Hematopoietic multipotent progenitor cell treated with erythropoietin and hydrocortisone succinate and interleukin-3 and kit ligand, for 17 days (in vitro differentiated cells): Measurements from ENCODE around the gene SKA2.
"Not testable (repeated sequence)": the region's sequence is repeated elsewhere in the genome, so short reads cannot be mapped to it uniquely, and the experiment has no call there.

Experiments
- DNase-seq: peaks from one replicate; pipeline ENCODE4 v3.0.0-alpha.2; 2015; ENCODE audit warnings: low spot score

Gene SKA2, protein sequence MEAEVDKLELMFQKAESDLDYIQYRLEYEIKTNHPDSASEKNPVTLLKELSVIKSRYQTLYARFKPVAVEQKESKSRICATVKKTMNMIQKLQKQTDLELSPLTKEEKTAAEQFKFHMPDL

DNA sequence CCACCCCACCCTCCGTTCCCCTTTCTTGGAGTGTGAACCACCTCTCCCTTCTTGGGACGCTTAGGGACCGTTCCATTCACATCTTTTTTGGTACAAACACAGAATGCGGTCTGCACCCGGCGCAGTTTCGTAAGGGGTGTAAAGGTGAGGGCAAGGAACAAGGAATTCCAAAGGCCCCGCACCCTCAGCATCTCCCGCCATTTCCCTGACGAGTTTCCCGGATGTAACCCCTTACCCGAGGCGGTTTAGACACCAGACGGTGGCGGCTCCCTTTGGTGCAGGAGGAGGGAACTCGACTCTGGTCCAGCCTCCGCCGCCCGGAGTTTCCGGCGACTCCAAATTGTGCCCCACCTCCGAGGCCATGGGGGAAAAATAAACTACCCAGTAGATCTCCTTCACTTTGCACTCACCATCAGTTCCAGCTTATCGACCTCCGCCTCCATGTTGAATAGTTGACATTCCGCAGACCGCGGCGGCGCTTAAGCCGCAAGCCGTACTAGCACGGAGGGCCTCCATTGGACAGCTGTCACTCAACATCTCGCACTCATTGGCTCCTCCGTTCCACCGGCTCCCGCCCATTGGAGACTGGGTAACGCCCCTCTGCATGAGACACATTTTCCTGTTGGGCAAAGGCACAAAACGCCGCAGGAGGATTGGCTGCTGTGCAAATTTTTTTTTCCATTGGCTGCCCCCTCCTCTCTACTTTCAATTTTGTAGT lies at the start of gene SKA2:
Gene SKA2, minus strand, starts transcription at position 466 of the 718 bp plus-strand sequence. Its CDS starts 23 bp downstream, at position 443.
- DNase-seq = no peak

DNA sequence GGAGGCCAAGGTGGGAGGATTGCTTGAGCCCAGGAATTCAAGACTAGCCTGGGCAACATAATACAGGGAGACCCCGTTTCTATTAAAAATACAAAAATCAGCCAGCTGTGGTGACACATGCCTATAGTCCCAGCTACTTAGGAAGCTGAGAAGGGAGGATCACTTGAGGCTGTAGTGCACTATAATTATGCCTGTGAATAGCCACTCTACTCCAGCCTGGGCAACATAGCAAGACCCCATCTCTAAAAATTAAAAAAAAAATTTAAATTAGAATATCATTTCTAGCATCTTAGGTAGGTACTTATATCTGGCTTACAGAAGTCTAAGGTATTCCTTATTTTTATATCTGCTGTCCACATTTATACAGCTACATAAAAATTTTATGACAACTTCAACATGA lies 47.3 kb upstream of the SKA2 start:
- DNase-seq = no peak

DNA sequence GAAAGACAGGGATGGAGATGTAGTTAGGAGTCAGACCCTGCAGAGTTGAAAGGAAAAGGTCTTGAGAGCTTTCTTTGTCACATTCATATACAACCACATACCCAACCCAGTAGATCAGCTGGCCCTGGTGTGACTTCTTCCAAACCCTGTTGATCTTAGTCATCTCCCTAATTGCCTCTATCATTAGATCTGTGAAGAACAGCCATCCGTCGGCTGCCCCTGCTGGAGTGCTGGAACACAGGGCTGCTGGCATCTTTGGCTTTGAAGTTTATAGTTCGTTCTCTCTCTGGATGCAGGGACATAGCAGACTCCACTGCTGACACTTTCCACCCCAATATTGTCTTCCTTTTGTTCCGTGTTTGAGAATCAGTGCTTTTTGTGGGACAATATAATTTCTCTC lies 44.4 kb upstream of the SKA2 start:
- no peak for DNase-seq

DNA sequence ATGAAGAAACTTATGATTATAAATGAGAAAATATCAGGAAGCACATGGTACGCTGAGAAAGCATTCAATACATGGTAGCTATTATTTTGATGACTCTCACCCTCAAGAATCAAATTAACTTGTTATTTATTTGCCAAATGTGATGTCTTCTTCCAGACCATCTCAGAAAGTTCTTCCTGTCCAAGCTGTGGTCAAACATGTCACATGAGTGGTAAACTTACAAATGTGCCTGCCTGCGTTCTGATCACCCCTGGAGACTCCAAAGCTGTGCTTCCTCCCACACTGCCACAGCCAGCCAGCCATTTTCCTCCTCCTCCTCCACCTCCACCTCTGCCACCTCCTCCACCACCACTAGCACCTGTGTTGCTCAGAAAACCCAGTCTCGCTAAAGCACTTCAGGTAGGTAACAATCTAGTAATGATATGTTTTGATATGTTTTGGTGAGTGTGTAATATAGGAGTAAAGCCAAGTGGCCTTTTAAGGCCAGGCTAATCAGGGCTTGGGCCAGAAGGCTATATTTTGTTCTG lies 38.4 kb upstream of the SKA2 start:
- no peak for DNase-seq

DNA sequence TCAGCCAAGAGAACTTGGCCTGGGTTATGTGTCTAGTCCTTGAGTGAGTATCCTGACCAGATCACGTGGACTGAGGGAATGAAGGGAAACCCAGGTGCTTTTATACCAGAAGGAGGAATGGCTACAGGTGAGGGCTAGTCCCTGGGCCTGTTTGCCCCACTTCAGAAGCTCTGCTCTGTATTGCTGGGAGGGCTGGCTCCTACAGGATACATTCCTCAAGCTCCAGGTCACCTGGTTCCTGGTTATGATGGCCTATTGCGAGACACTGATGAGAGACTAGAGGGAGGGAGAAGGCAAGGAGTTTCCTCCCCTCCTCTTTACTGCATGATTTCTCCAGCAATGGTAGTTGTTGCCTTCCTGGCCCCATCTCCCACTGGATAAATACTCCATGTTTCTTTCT lies 35.8 kb upstream of the SKA2 start:
- no peak for DNase-seq

DNA sequence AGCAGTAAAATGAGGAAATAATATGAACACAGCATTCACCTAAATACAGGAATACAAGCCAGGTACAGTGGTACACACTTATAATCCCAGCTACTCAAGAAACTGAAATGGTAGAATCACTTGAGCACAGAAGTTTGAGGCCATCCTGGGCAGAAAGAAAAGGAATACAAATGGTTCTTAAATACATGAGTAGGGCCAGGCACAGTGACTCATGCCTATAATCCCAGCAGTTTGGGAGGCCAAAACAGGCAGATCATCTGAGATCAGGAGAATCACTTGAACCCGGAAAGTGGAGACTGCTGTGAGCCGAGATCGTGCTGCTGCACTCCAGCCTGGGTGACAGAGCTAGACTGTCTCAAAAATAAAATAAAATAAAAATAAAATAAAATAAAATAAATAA lies 31.9 kb upstream of the SKA2 start:
- DNase-seq = no peak

DNA sequence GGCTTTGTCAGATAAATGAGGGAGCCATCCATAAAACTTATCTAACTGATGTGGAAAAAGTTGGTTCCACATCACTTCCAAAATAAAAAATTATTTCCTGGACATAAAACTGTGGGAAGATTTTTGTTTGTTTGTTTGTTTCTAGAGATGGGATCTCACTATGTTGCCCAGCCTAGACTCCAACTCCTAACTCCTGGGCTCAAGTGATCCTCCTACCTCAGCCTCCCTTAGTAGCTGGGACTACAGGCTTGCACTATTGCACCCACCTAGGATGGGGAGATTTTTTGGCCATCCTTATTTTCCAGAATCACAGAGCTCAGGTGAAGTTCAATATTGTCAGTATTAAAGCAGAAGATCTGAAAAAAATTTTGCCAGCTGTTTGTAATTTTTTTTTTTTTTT lies 31.0 kb upstream of the SKA2 start:
- no peak for DNase-seq

DNA sequence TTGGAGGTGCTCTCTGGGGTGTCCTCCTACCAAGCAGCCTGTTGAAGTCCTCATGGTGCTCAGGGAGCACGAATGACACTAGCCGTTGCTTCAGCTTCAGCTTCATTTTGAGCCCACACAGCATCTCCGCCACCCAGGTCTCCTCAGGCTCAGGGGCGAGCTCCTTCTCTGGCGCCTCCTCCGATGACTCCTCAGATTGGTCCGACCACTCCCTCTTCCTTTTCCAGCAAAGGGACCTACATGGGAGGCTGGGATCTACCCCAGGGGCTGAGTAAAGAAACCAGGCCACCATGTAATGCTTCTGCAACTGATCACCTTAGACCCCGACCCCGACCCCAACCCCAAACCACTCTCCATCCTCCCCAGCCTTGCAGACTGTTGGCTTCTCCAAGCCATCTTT lies 26.5 kb upstream of the SKA2 start:
- no peak for DNase-seq

DNA sequence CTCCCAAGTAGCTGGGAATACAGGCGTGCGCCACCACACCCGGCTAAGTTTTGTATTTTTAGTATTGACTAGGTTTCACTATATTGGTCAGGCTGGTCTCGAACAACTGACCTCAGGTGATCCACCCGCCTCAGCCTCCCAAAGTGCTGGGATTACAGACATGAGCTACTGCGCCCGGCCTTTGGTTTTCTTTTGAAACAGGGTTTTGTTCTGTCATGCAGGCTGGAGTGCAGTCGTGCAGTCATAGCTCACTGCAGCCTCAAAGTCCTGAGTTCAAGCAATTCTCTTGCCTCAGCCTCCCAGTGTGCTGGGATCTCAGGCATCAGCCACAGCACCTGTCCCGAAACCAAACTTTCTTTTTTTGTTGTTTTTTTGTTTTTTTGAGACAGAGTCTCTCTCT lies 25.6 kb upstream of the SKA2 start:
- no peak for DNase-seq

DNA sequence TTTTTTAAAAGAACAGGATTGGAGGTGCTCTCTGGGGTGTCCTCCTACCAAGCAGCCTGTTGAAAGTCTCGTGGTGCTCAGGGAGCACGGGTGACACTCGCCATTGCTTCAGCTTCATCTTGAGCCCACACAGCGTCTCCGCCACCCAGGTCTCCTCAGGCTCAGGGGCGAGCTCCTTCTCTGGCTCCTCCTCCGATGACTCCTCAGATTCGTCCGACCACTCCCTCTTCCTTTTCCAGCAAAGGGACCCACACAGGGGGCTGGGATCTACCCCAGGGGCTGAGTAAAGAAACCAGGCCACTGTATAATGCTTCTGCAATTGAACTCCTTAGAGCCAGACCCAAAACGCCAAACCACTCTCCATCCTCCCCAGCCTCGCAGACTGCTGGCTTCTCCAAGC lies 24.6 kb upstream of the SKA2 start:
- not testable (repeated sequence) for DNase-seq

DNA sequence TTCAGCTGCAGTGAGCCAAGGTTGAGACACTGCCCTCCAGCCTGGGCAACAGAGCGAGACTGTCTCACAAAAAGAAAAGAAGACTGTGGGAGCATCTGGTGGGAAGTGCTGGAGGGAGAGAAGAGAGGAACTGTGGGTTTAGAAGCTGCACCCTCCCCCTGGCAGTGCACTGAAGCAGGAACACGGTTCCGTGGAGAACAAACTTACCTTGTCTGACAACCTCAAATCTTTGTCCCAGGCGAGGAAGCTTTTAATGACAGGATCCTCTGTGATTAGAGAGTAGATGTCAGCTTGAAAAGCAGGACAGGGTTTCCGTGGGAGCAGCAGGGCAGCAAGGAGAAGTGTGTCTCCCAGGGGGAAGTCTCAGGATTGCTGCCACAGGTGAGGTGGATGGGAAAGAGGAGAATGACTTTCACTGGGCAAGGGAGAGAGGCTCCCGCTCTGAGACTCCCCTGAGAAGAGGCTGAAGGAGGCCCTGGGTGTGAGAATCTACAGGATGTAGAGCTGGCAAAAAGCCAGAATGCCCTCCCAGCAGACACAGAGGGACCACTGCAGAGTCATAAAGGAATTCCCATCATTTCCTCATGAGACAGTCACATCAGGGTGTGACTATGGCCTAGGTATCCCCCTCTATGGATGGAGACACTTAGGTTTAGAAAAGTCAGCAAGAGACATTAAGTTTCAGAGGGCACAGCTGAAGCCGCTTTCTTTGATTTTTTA lies 23.4 kb upstream of the SKA2 start:
- no peak for DNase-seq

DNA sequence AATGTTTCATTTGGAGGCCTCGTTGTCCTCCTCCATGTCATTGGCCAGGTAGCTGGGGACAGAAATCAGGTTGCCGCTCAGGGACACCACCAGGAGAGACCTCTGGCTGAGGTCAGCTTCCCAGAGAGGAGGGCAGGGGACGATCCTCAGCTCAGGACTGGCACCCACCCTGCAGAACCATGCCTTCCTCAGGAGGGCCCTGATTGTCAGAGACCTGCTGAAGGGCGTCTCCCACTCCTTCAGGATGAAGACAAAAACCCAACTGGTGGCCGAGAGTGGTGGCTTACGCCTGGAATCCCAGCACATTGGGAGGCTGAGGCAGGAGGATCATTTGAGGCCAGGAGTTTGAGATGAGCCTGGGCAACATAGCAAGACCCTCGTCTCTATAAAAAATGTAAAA lies 20.1 kb upstream of the SKA2 start:
- DNase-seq = no peak

DNA sequence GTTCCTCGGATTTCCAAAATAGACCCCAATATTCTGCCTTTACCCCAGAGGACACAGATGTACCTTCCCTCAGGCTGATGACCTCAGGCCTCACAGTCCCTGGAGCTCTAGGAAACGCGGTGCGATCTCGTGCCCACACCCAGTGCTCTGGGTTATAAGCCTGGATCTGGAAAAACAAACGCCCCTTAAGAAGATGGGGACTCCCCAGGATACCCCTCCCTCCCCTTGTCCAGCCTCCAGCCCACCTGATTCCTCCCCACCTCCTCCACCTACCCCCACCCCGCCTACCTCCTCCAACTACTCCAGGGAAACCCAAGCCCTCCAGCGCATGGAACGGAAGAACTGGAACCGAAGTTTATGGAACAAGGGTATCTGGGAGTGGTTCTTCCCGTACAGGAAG lies 19.7 kb upstream of the SKA2 start:
- DNase-seq = no peak

DNA sequence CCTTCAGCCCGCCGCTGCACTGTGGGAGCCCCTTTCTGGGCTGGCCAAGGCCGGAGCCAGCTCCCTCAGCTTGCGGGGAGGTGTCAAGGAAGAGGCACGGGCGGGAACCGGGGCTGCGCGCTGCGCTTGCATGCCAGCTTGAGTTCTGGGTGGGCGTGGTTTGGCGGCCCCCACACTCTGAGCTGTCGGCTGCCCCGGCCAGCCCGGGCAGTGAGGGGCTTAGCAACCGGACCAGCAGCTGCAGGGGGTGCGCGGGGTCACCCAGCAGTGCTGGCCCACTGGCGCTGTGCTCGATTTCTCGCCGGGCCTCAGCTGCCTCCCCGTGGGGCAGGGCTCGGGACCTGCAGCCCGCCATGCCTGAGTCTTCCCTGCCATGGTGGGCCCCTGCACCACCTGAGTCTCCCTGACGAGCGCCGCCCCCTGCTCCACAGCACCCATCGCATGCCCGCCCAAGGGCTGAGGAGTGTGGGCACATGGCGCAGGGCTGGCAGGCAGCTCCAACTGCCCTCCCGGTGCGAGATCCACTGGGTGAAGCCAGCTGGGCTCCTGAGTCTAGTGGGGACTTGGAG lies 17.5 kb upstream of the SKA2 start:
- no peak for DNase-seq

DNA sequence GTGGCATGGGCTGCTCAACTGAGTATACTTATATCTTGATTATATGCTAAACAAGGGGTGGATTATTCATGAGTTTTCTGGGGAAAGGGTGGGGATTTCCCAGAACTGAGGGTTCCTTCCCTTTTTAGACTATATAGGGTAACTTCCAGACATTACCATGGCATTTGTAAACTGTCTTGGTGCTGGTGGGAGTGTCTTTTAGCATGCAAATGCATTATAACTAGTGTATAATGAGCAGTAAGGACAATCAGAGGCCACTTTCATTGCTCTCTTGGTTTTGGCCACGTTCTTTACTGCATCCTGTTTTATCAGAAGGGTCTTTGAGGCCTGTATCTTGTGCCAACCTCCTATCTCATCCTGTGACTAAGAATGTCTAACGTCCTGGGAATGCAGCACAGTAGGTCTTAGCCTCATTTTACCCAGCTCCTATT lies 12.6 kb upstream of the SKA2 start:
- DNase-seq = no peak

DNA sequence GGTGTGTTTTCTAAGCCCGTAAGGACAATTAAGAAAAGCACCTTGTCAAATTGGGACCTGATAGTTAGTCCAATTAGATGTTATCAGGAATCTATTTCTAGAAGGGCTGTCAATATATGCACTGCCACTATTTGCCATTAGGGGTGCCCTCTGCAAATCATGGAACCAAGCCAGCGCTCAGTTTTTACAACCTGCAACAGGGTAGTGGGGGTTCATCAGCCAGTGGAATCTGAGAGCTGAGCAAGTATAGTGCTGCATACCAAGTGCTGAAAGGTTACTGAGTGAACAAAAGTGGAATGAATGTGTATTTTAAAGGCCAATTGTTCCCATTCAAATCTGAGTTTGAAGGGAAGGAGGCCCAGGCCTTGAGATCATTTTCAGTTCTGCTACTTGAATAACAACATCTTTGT lies 11.0 kb upstream of the SKA2 start:
- peak; percentile 45 for DNase-seq

DNA sequence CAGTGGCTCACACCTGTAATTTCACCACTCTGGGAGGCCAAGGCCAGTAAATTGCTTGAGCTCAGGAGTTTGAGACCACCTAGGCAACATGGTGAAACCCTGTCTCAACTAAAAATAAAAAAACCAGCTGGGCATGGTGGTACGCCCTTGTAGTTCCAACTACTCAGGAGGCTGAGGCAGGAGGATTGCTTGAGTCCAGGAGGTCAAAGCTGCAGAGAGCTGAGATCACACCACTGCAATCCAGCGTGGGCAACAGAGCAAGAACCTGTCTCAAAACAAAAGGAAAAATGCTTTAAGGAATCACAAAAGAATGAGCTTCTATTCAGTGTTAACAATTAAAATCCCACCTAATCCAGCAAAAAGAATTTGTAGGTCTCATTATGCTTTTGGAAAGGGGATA lies 6.5 kb upstream of the SKA2 start:
- DNase-seq = no peak

DNA sequence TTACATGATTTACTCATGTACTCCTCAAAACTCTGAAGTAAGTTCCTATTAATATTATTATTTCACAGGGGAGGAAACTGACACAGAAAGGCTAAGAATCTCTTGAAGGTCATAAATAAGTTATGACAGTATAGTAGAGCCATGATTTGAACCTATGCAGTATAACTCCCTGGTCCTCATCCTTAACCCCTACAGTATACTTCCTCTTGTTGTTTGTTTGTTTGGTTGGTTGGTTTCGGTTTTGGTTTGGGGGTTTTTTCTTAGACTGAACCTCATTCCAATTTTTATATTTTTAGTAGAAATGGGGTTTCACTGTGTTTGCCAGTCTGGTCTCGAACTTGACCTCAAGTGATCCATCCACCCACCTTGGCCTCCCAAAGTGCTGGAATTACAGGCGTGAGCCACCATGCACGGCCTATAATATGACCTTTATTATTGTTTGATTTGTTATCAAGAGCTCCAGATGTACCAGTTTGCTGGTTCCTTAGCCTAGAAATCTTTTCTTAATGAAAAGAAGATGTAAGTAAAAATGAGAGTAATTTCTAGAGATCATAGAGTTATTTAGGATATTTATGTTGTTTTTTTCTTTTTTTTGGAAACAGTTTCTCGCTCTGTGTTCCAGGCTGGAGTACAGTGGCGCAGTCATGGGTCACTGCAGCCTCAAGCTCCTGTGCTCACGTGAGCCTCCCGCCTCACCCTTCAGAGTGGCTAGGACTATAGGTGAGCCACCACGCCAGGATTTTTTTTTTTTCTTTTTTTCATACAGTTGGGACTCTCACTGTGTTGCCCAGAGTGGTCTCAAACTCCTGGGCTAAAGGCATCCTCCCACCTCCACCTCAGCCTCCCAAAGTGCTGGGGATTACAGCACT lies 5.4 kb upstream of the SKA2 start:
- DNase-seq = no peak

DNA sequence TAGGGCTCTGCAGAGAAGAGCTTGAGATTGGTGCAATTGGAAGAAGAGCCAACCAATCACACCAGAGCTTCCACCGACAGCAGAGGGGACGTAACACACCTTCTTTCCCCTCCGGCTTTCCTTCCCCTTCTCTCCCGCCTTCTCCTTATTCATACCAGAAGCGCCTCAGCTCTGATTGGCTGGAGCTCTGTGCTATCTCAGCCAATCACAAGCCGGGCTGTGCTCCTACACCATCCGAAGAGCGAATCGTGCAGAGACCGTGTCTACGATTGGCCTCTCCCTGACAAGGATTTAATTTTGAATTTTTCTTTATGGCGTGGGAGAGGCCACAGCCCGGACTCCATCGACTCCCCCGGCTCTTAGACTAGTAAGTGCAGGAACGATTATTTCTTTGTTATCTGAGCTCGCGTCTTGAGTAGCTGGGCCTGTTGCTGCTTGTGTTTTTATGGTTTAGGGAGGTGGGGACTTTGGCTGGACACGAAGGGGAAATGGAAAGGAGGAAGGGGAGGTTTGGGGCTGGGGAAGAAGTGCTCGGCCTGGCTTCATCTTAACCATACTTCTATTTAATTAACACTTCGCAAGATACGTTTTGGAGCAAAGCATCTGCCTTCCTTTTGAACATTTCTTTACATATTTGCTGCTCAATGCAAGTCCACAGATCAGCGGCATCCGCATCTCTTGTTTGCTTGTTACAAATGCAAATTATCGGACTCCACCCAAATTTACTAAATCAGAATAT lies 622 bp upstream of the SKA2 start, which contains the start of gene PRR11:
Gene PRR11, plus strand, starts transcription at position 308 of the 739 bp plus-strand sequence. CDS start 14,007 bp downstream, outside the sequence.
- peak; percentile 98 for DNase-seq

DNA sequence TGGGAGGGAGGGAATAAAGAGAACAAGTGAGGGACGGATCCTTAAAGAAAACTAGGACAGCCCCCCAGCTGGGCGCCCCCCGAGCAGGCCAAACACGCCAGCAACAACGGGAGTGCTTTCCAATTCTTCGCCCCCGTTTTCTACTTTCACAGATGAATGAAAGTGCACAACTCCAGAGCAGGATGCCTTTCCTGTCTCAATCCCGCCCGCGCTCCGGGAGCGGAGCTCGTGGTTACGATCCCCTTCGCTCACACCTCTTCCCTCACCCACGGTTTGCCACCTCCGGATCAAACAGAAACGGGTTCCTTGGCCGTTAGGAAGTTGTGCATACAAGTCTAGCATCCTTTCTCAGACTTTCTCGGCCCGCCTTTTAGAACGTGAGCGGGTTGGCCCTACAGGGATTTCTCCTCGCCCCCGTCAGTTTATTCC lies 680 bp downstream of the SKA2 start:
- DNase-seq = no peak

DNA sequence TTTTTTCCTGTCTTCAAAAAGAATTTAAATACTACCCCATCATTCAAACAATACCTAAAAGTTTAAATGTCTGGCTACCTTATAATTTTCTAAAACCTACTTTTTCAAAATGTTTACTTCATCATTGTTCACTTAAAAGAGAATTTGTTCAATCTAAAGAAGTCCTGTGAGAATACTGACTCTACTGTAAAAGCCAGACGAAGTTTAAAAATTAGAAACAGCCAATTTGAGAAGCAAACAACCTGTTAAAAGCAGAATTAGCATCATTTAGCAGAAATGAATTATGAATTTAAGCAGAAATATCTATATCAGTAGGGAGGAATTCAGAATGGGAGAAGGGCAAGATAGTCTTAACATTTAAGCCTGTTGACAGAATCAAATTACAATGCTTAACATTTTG lies 2.1 kb downstream of the SKA2 start:
- no peak for DNase-seq
